DOHH2 (cell line): ENCODE results near the gene PAPPA.

Source experiments
- H3F3A ChIP-seq: fragments of 200-600 bp; sonication (generic), shearing (Covaris generic); 2 replicates; pipeline ENCODE4 v1.6.0; 2016; ENCODE audit warnings: antibody characterized with exemption, mild to moderate bottlenecking; ENCODE audit not compliant: control insufficient read depth, insufficient read depth
- H3K27ac ChIP-seq: fragments of 200-600 bp; sonication (generic); 2 replicates; pipeline ENCODE4 v1.5.1; 2014; ENCODE audit warnings: low read depth, mild to moderate bottlenecking, low read length, moderate library complexity
- H3K27me3 ChIP-seq: fragments of 200-600 bp; sonication (generic); 2 replicates; pipeline ENCODE4 v1.6.1; 2014; ENCODE audit warnings: mild to moderate bottlenecking, low read length, mixed read lengths; ENCODE audit not compliant: control insufficient read depth
- H3K36me3 ChIP-seq: fragments of 200-600 bp; sonication (generic); 2 replicates; pipeline ENCODE4 v1.6.1; 2014; ENCODE audit warnings: mild to moderate bottlenecking, low read length, moderate library complexity, mixed read lengths; ENCODE audit not compliant: control insufficient read depth
- H3K4me1 ChIP-seq: fragments of 200-600 bp; sonication (generic); 2 replicates; pipeline ENCODE4 v1.6.1; 2014; ENCODE audit warnings: mild to moderate bottlenecking, low read length, mixed read lengths; ENCODE audit not compliant: control insufficient read depth
- H3K4me2 ChIP-seq: fragments of 200-600 bp; sonication (generic); 2 replicates; pipeline ENCODE4 v1.6.0; 2014; ENCODE audit warnings: mild to moderate bottlenecking, low read length, moderate library complexity
- H3K4me3 ChIP-seq: fragments of 200-600 bp; sonication (generic); 2 replicates; pipeline ENCODE4 v1.5.1; 2014; ENCODE audit warnings: mild to moderate bottlenecking, low read length, mixed read lengths
- H3K79me2 ChIP-seq: fragments of 200-600 bp; sonication (generic); 2 replicates; pipeline ENCODE4 v1.6.1; 2014; ENCODE audit warnings: mild to moderate bottlenecking, low read length, mixed read lengths; ENCODE audit not compliant: control insufficient read depth
- H3K9me2 ChIP-seq: fragments of 200-600 bp; sonication (generic); replicated peaks from 2 replicates; pipeline ENCODE4 v1.6.1; 2014; ENCODE audit warnings: mild to moderate bottlenecking, low read length, mixed read lengths; ENCODE audit not compliant: control insufficient read depth
- H3K9me3 ChIP-seq: fragments of 200-600 bp; sonication (generic); 2 replicates; pipeline ENCODE4 v1.6.1; 2014; ENCODE audit warnings: antibody characterized with exemption, low read length, mixed read lengths; ENCODE audit not compliant: control insufficient read depth, insufficient read depth
- H4K20me1 ChIP-seq: fragments of 200-600 bp; sonication (generic); 2 replicates; pipeline ENCODE4 v1.6.0; 2014; ENCODE audit warnings: low read depth, mild to moderate bottlenecking, antibody characterized with exemption, low read length, moderate library complexity; ENCODE audit not compliant: control insufficient read depth, insufficient read depth
- CTCF ChIP-seq: fragments of 200-600 bp; sonication (generic); IDR thresholded peaks from one replicate; pipeline ENCODE4 v1.5.1; 2014; ENCODE audit warnings: antibody characterized with exemption, mild to moderate bottlenecking, low read depth, low read length; ENCODE audit not compliant: poor library complexity, severe bottlenecking
- EZH2phosphoT487 ChIP-seq: fragments of 200-600 bp; sonication (generic); IDR thresholded peaks from 2 replicates; pipeline ENCODE4 v1.6.1; 2017; ENCODE audit warnings: borderline replicate concordance, mild to moderate bottlenecking, antibody characterized with exemption, low read length, moderate library complexity, mixed read lengths

Gene PAPPA

GRCh38 chr9:116247791-116248374 is 94.3 kb downstream of the PAPPA start:
- Histone ChIP-seq H3K36me3 (no peaks in the 10 kb centered on the region), H3K4me3 (no peak overlapping the region), H3K27ac (no peak overlapping the region), H3K4me2 (no peak overlapping the region), H3F3A (no peaks in the 10 kb centered on the region), H3K9me3 (no peaks in the 10 kb centered on the region), H3K79me2 (no peaks in the 10 kb centered on the region), H3K9me2 (no peaks in the 10 kb centered on the region), H3K27me3 (no peaks in the 10 kb centered on the region), H4K20me1 (no peaks in the 10 kb centered on the region), H3K4me1 (no peaks in the 10 kb centered on the region)
- no peak for TF ChIP-seq EZH2phosphoT487
- no peak for TF ChIP-seq CTCF

- Histone ChIP-seq H3K27ac (no peak overlapping the region), H3K9me2 (no peaks in the 10 kb centered on the region)
Measured at GRCh38 chr9:116250891-116251290, 97.3 kb downstream of the PAPPA start.

GRCh38 chr9:116251366-116251765 is 97.8 kb downstream of the PAPPA start:
- Histone ChIP-seq H3K27ac (no peak overlapping the region), H4K20me1 (no peaks in the 10 kb centered on the region), H3K36me3 (no peaks in the 10 kb centered on the region), H3F3A (no peaks in the 10 kb centered on the region), H3K9me2 (no peaks in the 10 kb centered on the region), H3K27me3 (no peaks in the 10 kb centered on the region), H3K4me2 (no peak overlapping the region), H3K9me3 (no peaks in the 10 kb centered on the region), H3K4me3 (no peak overlapping the region), H3K4me1 (no peaks in the 10 kb centered on the region), H3K79me2 (no peaks in the 10 kb centered on the region)
- TF ChIP-seq EZH2phosphoT487 (no peak), CTCF (no peak)

More at GRCh38 chr9:116250891-116251290, 97.3 kb downstream of the PAPPA start:
- Histone ChIP-seq H3K4me1 (no peaks in the 10 kb centered on the region), H3K36me3 (no peaks in the 10 kb centered on the region), H3K27me3 (no peaks in the 10 kb centered on the region), H3K4me3 (no peak overlapping the region), H3K9me3 (no peaks in the 10 kb centered on the region), H3K79me2 (no peaks in the 10 kb centered on the region), H3K4me2 (no peak overlapping the region), H3F3A (no peaks in the 10 kb centered on the region), H4K20me1 (no peaks in the 10 kb centered on the region)
- no peak for TF ChIP-seq EZH2phosphoT487
- TF ChIP-seq CTCF: no peak
